K562 (cell line): Measurements from ENCODE around the gene AAK1.

Source experiments
- CTCF ChIP-seq, 3 experiments: IDR thresholded peaks in 2 of 3; conservative IDR thresholded peaks in 1 of 3; 2 replicates each; pipeline ENCODE4 v1.5.1; 2011 to 2012; ENCODE audit warnings: low read length in 3 of 3, mild to moderate bottlenecking in 3 of 3, control low read depth in 2 of 3, improper control_type of control experiment in 1 of 3, inconsistent platforms in 1 of 3, low read depth in 1 of 3, mixed read lengths in 1 of 3, moderate library complexity in 1 of 3; ENCODE audit not compliant: insufficient read depth in 2 of 3
- E2F1 ChIP-seq: sonication (generic); formaldehyde crosslinking; IDR thresholded peaks from 2 replicates; pipeline ENCODE4 v1.8.1; 2023; ENCODE audit warnings: mild to moderate bottlenecking, missing genetic modification reagents, moderate library complexity
- MYBL2 ChIP-seq, 2 experiments: fragments of 450-650 bp in 1 of 2; sonication (generic) in 1 of 2; formaldehyde crosslinking in 1 of 2; IDR thresholded peaks; 2 replicates each; pipeline versions ENCODE4 v1.6.1 to v1.8.1; 2017 to 2022; ENCODE audit warnings: borderline replicate concordance in 1 of 2, inconsistent platforms in 1 of 2, low read depth in 1 of 2, mild to moderate bottlenecking in 1 of 2, missing genetic modification reagents in 1 of 2, moderate library complexity in 1 of 2
- MYC ChIP-seq, 2 experiments: fragments of 250-450 bp in 1 of 2; sonication (Bioruptor Pico) in 1 of 2; IDR thresholded peaks; 2 replicates each; pipeline versions ENCODE4 v1.5.1 to v1.6.1; 2012 to 2021; ENCODE audit warnings: low read depth in 2 of 2, borderline replicate concordance in 1 of 2, improper control_type of control experiment in 1 of 2, low read length in 1 of 2, mild to moderate bottlenecking in 1 of 2, moderate library complexity in 1 of 2
- PYGO2 ChIP-seq: fragments of 450-650 bp; IDR thresholded peaks from 2 replicates; pipeline ENCODE4 v1.6.1; 2016; ENCODE audit warnings: mild to moderate bottlenecking, missing genetic modification characterization, moderate library complexity, missing compliant biosample characterization
- SMARCA4 ChIP-seq: fragments of 450-650 bp; IDR thresholded peaks from 2 replicates; pipeline ENCODE4 v1.6.1; 2016
- YY1 ChIP-seq, 3 experiments: IDR thresholded peaks; 2 replicates each; pipeline ENCODE4 v1.6.1; 2011; ENCODE audit warnings: low read length in 2 of 3, mild to moderate bottlenecking in 2 of 3, moderate library complexity in 2 of 3, borderline replicate concordance in 1 of 3, control low read depth in 1 of 3, low read depth in 1 of 3; ENCODE audit not compliant: insufficient read depth in 3 of 3, insufficient replicate concordance in 2 of 3, control insufficient read depth in 1 of 3, insufficient read length in 1 of 3; ENCODE audit errors: extremely low read depth in 1 of 3
- ZFP36 ChIP-seq: fragments of 150-350 bp; IDR thresholded peaks from 2 replicates; pipeline ENCODE4 v1.6.1; 2018; ENCODE audit warnings: low read length, low read depth; ENCODE audit not compliant: partially characterized antibody
- ZNF140 ChIP-seq: fragments of 250-450 bp; sonication (Bioruptor Pico); IDR thresholded peaks from 2 replicates; pipeline ENCODE4 v1.8.0; 2021; ENCODE audit warnings: moderate library complexity, mild to moderate bottlenecking, inconsistent platforms
- ZNF175 ChIP-seq: fragments of 200-800 bp; sonication (Bioruptor generic); IDR thresholded peaks from 2 replicates; pipeline ENCODE4 v1.6.1; 2016; ENCODE audit warnings: low read depth, mild to moderate bottlenecking, missing genetic modification characterization, missing compliant biosample characterization
- TF ChIP-seq, protein P1 (sequence below): IDR thresholded peaks from 3 replicates; pipeline ENCODE4 v1.6.1; 2011; ENCODE audit warnings: borderline replicate concordance, mild to moderate bottlenecking; ENCODE audit not compliant: insufficient read length, insufficient read depth
- TF ChIP-seq, protein P2 (sequence below): fragments of 450-650 bp; formaldehyde crosslinking; conservative IDR thresholded peaks from 2 replicates; pipeline ENCODE4 v1.4.0; 2022; ENCODE audit warnings: mild to moderate bottlenecking, missing genetic modification characterization
- TF ChIP-seq, protein P3 (sequence below), 2 experiments: fragments of 450-650 bp in 1 of 2; sonication (generic) in 1 of 2; formaldehyde crosslinking in 1 of 2; IDR thresholded peaks; 2 replicates each; pipeline versions ENCODE4 v1.7.1 to v1.9.0; 2016 to 2022; ENCODE audit warnings: inconsistent platforms in 1 of 2, mild to moderate bottlenecking in 1 of 2, missing genetic modification reagents in 1 of 2

DNA sequence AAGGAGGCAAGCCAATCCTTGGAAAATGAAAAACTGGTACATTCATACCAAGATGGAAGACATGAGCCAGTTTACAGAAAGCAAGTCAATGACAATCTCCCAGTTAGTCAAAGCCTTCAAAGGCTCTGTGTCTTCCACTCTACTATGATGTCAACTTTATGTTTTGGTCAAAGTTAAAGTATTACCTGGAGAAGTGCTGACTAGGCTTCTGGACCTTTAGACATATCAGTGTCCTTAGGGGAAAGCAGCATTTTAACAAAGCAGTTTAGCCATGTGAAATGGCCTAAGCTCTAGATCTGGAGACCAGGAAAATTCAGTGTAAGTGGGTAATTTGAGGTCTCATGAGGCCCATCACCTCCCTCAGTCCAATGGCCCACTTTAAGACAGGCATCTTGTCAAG lies 30.8 kb downstream of the AAK1 start:
- TF ChIP-seq ZFP36 (no peak), MYC (IDR thresholded peaks at IDR 0.05; ENCODE audit: low read depth, low read length) (no peak), MYC (CRISPR knock-in tag; IDR thresholded peaks at IDR 0.05; ENCODE audit: borderline replicate concordance, low read depth) (no peak), ZNF140 (CRISPR knock-in tag) (no peak), CTCF (IDR thresholded peaks at IDR 0.05 in 2 of 3, conservative IDR thresholded peaks at IDR 0.05 in 1 of 3; ENCODE audit: insufficient read depth in 2 of 3, low read depth in 1 of 3, low read length in 3 of 3) (no peak), SMARCA4 (no peak), ZNF175 (CRISPR knock-in tag) (no peak), PYGO2 (tag) (no peak), E2F1 (CRISPR knock-in tag) (no peak), MYBL2 (IDR thresholded peaks at IDR 0.05; ENCODE audit: low read depth) (no peak), MYBL2 (CRISPR knock-in tag; IDR thresholded peaks at IDR 0.05; ENCODE audit: borderline replicate concordance) (no peak), YY1 (IDR thresholded peaks at IDR 0.05; ENCODE audit: borderline replicate concordance in 1 of 3, control insufficient read depth in 1 of 3, extremely low read depth in 1 of 3, insufficient read depth in 3 of 3, insufficient read length in 1 of 3, insufficient replicate concordance in 2 of 3, low read depth in 1 of 3, low read length in 2 of 3) (no peak)
- TF ChIP-seq, protein P1, sequence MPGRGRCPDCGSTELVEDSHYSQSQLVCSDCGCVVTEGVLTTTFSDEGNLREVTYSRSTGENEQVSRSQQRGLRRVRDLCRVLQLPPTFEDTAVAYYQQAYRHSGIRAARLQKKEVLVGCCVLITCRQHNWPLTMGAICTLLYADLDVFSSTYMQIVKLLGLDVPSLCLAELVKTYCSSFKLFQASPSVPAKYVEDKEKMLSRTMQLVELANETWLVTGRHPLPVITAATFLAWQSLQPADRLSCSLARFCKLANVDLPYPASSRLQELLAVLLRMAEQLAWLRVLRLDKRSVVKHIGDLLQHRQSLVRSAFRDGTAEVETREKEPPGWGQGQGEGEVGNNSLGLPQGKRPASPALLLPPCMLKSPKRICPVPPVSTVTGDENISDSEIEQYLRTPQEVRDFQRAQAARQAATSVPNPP, result no peak
- TF ChIP-seq, protein P2, sequence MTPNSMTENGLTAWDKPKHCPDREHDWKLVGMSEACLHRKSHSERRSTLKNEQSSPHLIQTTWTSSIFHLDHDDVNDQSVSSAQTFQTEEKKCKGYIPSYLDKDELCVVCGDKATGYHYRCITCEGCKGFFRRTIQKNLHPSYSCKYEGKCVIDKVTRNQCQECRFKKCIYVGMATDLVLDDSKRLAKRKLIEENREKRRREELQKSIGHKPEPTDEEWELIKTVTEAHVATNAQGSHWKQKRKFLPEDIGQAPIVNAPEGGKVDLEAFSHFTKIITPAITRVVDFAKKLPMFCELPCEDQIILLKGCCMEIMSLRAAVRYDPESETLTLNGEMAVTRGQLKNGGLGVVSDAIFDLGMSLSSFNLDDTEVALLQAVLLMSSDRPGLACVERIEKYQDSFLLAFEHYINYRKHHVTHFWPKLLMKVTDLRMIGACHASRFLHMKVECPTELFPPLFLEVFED, result no peak
- TF ChIP-seq, protein P3, sequence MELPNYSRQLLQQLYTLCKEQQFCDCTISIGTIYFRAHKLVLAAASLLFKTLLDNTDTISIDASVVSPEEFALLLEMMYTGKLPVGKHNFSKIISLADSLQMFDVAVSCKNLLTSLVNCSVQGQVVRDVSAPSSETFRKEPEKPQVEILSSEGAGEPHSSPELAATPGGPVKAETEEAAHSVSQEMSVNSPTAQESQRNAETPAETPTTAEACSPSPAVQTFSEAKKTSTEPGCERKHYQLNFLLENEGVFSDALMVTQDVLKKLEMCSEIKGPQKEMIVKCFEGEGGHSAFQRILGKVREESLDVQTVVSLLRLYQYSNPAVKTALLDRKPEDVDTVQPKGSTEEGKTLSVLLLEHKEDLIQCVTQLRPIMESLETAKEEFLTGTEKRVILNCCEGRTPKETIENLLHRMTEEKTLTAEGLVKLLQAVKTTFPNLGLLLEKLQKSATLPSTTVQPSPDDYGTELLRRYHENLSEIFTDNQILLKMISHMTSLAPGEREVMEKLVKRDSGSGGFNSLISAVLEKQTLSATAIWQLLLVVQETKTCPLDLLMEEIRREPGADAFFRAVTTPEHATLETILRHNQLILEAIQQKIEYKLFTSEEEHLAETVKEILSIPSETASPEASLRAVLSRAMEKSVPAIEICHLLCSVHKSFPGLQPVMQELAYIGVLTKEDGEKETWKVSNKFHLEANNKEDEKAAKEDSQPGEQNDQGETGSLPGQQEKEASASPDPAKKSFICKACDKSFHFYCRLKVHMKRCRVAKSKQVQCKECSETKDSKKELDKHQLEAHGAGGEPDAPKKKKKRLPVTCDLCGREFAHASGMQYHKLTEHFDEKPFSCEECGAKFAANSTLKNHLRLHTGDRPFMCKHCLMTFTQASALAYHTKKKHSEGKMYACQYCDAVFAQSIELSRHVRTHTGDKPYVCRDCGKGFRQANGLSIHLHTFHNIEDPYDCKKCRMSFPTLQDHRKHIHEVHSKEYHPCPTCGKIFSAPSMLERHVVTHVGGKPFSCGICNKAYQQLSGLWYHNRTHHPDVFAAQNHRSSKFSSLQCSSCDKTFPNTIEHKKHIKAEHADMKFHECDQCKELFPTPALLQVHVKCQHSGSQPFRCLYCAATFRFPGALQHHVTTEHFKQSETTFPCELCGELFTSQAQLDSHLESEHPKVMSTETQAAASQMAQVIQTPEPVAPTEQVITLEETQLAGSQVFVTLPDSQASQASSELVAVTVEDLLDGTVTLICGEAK (IDR thresholded peaks at IDR 0.05), result no peak
- TF ChIP-seq, protein P3 (CRISPR knock-in tag; IDR thresholded peaks at IDR 0.05), result no peak
